Urothelium cell line (cell line): Measurements from ENCODE around the gene PDLIM5.
"Not testable (repeated sequence)": the region's sequence is repeated elsewhere in the genome, so short reads cannot be mapped to it uniquely, and the experiment has no call there.

ENCODE experiments used
- DNase-seq: peaks from one replicate; pipeline ENCODE4 v3.0.0; 2011; ENCODE audit warnings: low spot score, mixed read lengths
- FAIRE-seq: peaks from 2 replicates; lab custom pipeline; 2011; peaks lifted over from hg19 to GRCh38; lab: Jason Lieb, UNC

Gene PDLIM5

GRCh38 chr4:94451695-94452475 lies at the start of gene PDLIM5:
PDLIM5 (plus strand) TSS chr4:94451942; CDS start chr4:94455289, 3,347 bp downstream.
- FAIRE-seq (peak; percentile 67), DNase-seq (peak; percentile 95)

- FAIRE-seq, DNase-seq: not testable (repeated sequence)
Measured at GRCh38 chr4:94402439-94402838, 49.3 kb upstream of the PDLIM5 start.

GRCh38 chr4:94403751-94404150 lies 48.0 kb upstream of the PDLIM5 start:
- FAIRE-seq (no peak), DNase-seq (no peak)

- FAIRE-seq (no peak), DNase-seq (peak; percentile 37)
Measured at GRCh38 chr4:94406668-94407437, 44.9 kb upstream of the PDLIM5 start.

GRCh38 chr4:94407846-94408245 lies 43.9 kb upstream of the PDLIM5 start:
- DNase-seq (no peak), FAIRE-seq (no peak)

GRCh38 chr4:94408549-94409374 lies 43.0 kb upstream of the PDLIM5 start:
- no peak for FAIRE-seq
- no peak for DNase-seq

GRCh38 chr4:94409375-94409679 lies 42.4 kb upstream of the PDLIM5 start:
- FAIRE-seq (no peak), DNase-seq (no peak)

GRCh38 chr4:94409962-94410361 lies 41.8 kb upstream of the PDLIM5 start:
- DNase-seq (no peak), FAIRE-seq (no peak)

GRCh38 chr4:94410678-94411206 lies 41.0 kb upstream of the PDLIM5 start:
- DNase-seq (peak; percentile 10), FAIRE-seq (no peak)

- FAIRE-seq = no peak
- DNase-seq = no peak
Measured at GRCh38 chr4:94411296-94411695, 40.4 kb upstream of the PDLIM5 start.

- FAIRE-seq = no peak
- no peak for DNase-seq
Measured at GRCh38 chr4:94412019-94412657, 39.6 kb upstream of the PDLIM5 start.

GRCh38 chr4:94412658-94413038 lies 39.1 kb upstream of the PDLIM5 start:
- FAIRE-seq (no peak), DNase-seq (peak; percentile 60)

- FAIRE-seq (no peak), DNase-seq (no peak)
Measured at GRCh38 chr4:94413085-94413840, 38.5 kb upstream of the PDLIM5 start.

GRCh38 chr4:94414907-94415306 lies 36.8 kb upstream of the PDLIM5 start:
- FAIRE-seq (no peak), DNase-seq (no peak)

- no peak for FAIRE-seq
Measured at GRCh38 chr4:94415448-94415847, 36.3 kb upstream of the PDLIM5 start.

GRCh38 chr4:94416335-94416734 lies 35.4 kb upstream of the PDLIM5 start:
- DNase-seq (no peak), FAIRE-seq (no peak)

More at GRCh38 chr4:94415448-94415847, 36.3 kb upstream of the PDLIM5 start:
- no peak for DNase-seq

- no peak for DNase-seq
Measured at GRCh38 chr4:94416981-94417380, 34.8 kb upstream of the PDLIM5 start.

GRCh38 chr4:94419549-94419948 lies 32.2 kb upstream of the PDLIM5 start:
- no peak for DNase-seq
- no peak for FAIRE-seq

More at GRCh38 chr4:94416981-94417380, 34.8 kb upstream of the PDLIM5 start:
- no peak for FAIRE-seq

- DNase-seq (no peak), FAIRE-seq (no peak)
Measured at GRCh38 chr4:94419956-94420355, 31.8 kb upstream of the PDLIM5 start.

- DNase-seq = no peak
- no peak for FAIRE-seq
Measured at GRCh38 chr4:94420356-94420755, 31.4 kb upstream of the PDLIM5 start.
